Subcutaneous preadipocyte (primary cell): Measurements from ENCODE around the gene STUB1. TPM values are rescaled to one million over a fixed set of nuclear protein-coding genes. Genes with fewer than 3 reads are reported as not detected.

Experiments used
- total RNA-seq: library from RNA; depleted of rRNA; stranded (reverse); fragments of >200 nt; gene quantifications from 2 replicates; pipeline ENCODE4 v1.2.3, GENCODE V29; 2012

STUB1 gene
- total RNA-seq, 1 donor = 152 TPM

Other genes with a start within 250 kb of the STUB1 start
- gene CAPN15, start 152.7 kb upstream of the STUB1 start, total RNA-seq = 45.2 and 67.6 TPM in 2 replicates
- not detected in 2 replicates for gene PRR35, start 120.0 kb upstream of the STUB1 start, total RNA-seq
- 0.37 and 0.59 TPM in 2 replicates for gene NHLRC4, start 113.4 kb upstream of the STUB1 start, total RNA-seq
- gene PIGQ, start 110.4 kb upstream of the STUB1 start, total RNA-seq = 23.5 and 25.6 TPM in 2 replicates
- gene RAB40C, start 90.3 kb upstream of the STUB1 start, total RNA-seq = 11.4 and 13.3 TPM in 2 replicates
- gene WFIKKN1, start 49.4 kb upstream of the STUB1 start, total RNA-seq = 0.20 and 0.37 TPM in 2 replicates
- 88.2 and 125 TPM in 2 replicates for gene METTL26, start 44.1 kb upstream of the STUB1 start, total RNA-seq
- 23.7 and 25.7 TPM in 2 replicates for gene MCRIP2, start 38.6 kb upstream of the STUB1 start, total RNA-seq
- gene WDR90, start 31.0 kb upstream of the STUB1 start, total RNA-seq = 15.4 and 25.8 TPM in 2 replicates
- 40.4 and 58.6 TPM in 2 replicates for gene RHOT2, start 12.3 kb upstream of the STUB1 start, total RNA-seq
- 0.39 and 1.8 TPM in 2 replicates for gene RHBDL1, start 4.7 kb upstream of the STUB1 start, total RNA-seq
- gene JMJD8, start 3.9 kb downstream of the STUB1 start, total RNA-seq = 30.9 and 35.6 TPM in 2 replicates
- 9.6 and 10.0 TPM in 2 replicates for gene WDR24, start 10.0 kb downstream of the STUB1 start, total RNA-seq
- 0.37 and 0.59 TPM in 2 replicates for gene FBXL16, start 25.4 kb downstream of the STUB1 start, total RNA-seq
- 54.0 and 71.2 TPM in 2 replicates for gene METRN, start 34.7 kb downstream of the STUB1 start, total RNA-seq
- gene ANTKMT, start 40.7 kb downstream of the STUB1 start, total RNA-seq = 27.2 and 28.3 TPM in 2 replicates
- gene CCDC78, start 46.0 kb downstream of the STUB1 start, total RNA-seq = 3.7 and 4.7 TPM in 2 replicates
- 15.8 and 18.8 TPM in 2 replicates for gene HAGHL, start 46.7 kb downstream of the STUB1 start, total RNA-seq
- 34.8 and 36.0 TPM in 2 replicates for gene CIAO3, start 60.6 kb downstream of the STUB1 start, total RNA-seq
- gene MSLN, start 80.3 kb downstream of the STUB1 start, total RNA-seq = not detected in 2 replicates
- gene RPUSD1, start 108.0 kb downstream of the STUB1 start, total RNA-seq = 27.2 and 29.1 TPM in 2 replicates
- gene CHTF18, start 108.2 kb downstream of the STUB1 start, total RNA-seq = 16.9 and 20.1 TPM in 2 replicates
- not detected in 2 replicates for gene GNG13, start 120.3 kb downstream of the STUB1 start, total RNA-seq